Endodermal cell (in vitro differentiated cells): ENCODE measurements around the gene METTL8. TPM values are rescaled to one million over a fixed set of nuclear protein-coding genes. Genes with fewer than 3 reads are reported as not detected.

Source experiments
- DNase-seq: peaks from one replicate; pipeline ENCODE4 v3.0.0-alpha.2; 2017
- H3K27ac ChIP-seq: 2 replicates; pipeline ENCODE4 v1.5.1; 2013; ENCODE audit warnings: mild to moderate bottlenecking, low read depth, low read length, moderate library complexity
- H3K27me3 ChIP-seq: 2 replicates; pipeline ENCODE4 v1.6.1; 2013; ENCODE audit warnings: mild to moderate bottlenecking, low read length, moderate library complexity; ENCODE audit not compliant: insufficient read depth, control insufficient read depth, poor library complexity, severe bottlenecking
- H3K36me3 ChIP-seq: 2 replicates; pipeline ENCODE4 v1.7.0; 2013; ENCODE audit warnings: mild to moderate bottlenecking, low read length, moderate library complexity; ENCODE audit not compliant: control insufficient read depth, insufficient read depth
- H3K4me1 ChIP-seq: one replicate; pipeline ENCODE4 v1.7.0; 2013; ENCODE audit warnings: low read length; ENCODE audit not compliant: control insufficient read depth, insufficient read depth
- H3K4me3 ChIP-seq: 2 replicates; pipeline ENCODE4 v1.5.1; 2013; ENCODE audit warnings: mild to moderate bottlenecking, low read length, moderate library complexity
- H3K9ac ChIP-seq: 2 replicates; pipeline ENCODE4 v1.6.1; 2013; ENCODE audit warnings: mild to moderate bottlenecking, low read length, moderate library complexity; ENCODE audit not compliant: poor library complexity, severe bottlenecking; ENCODE audit errors: extremely low read depth
- H3K9me3 ChIP-seq: 2 replicates; pipeline ENCODE4 v1.6.1; 2013; ENCODE audit warnings: mild to moderate bottlenecking, low read length, moderate library complexity; ENCODE audit not compliant: control insufficient read depth
- H3K27ac Mint-ChIP-seq: 2 replicates; pipeline ENCODE4 v1.8.0; 2020; ENCODE audit warnings: mixed read lengths
- H3K27me3 Mint-ChIP-seq: 2 replicates; pipeline ENCODE4 v1.8.0; 2021; ENCODE audit warnings: mild to moderate bottlenecking, mixed read lengths; ENCODE audit not compliant: insufficient read depth
- H3K36me3 Mint-ChIP-seq: 2 replicates; pipeline ENCODE4 v1.8.0; 2020; ENCODE audit warnings: low read depth, mixed read lengths
- H3K4me1 Mint-ChIP-seq: 2 replicates; pipeline ENCODE4 v1.8.0; 2020; ENCODE audit warnings: mixed read lengths
- H3K4me3 Mint-ChIP-seq: 2 replicates; pipeline ENCODE4 v1.8.0; 2020; ENCODE audit warnings: mild to moderate bottlenecking, moderate library complexity, mixed read lengths
- H3K9me3 Mint-ChIP-seq: 2 replicates; pipeline ENCODE4 v1.8.0; 2020; ENCODE audit warnings: mild to moderate bottlenecking, mixed read lengths
- WGBS, 2 experiments: methylation state at CpG; one replicate each; pipeline versions ENCODE4 v1.1.5 to v1.1.7; 2013; ENCODE audit warnings: missing lambda C conversion rate in 2 of 2, mixed read lengths in 1 of 2; ENCODE audit not compliant: insufficient coverage in 1 of 2, insufficient read length in 1 of 2; 5-methylcytosine and 5-hydroxymethylcytosine counted together
- total RNA-seq, 2 donors: library from RNA; stranded (reverse); fragmentation: NEBNext Ultra II Directional in 1 of 2; extraction: Animal tissue kit (Norgen Biotek cat#: 25700) in 1 of 2; gene quantifications; 2 replicates in 1 of 2; 3 replicates in 1 of 2; pipeline ENCODE4 v1.2.1, GENCODE V29; 2021
- TF ChIP-seq, protein P1 (sequence below): fragments of 200-600 bp; sonication (generic); conservative IDR thresholded peaks from 2 replicates; pipeline ENCODE4 v1.5.0; 2021; ENCODE audit warnings: antibody characterized with exemption, mild to moderate bottlenecking

Gene METTL8
- total RNA-seq, 2 donors from 2014 or later: 20.3 to 33.6 TPM

DNA sequence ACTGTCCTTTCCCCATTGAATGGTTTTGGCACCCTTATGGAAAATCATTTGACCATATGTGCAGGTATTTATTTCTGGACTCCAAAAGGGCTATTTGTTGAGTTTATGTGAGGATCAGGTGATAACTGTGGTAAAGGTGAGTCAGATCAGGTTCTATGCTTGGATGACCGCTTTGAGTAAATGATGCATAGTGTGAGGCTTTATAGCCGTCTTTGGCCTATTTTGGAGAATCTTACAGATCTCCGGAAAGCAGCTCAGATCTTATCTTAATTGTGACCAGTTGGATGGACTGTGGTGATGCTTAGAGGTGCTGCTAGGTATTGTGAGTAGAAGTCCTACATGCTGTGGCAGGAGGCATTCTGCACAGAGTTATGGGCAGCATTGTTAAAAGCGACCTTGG, 126.2 kb downstream of the METTL8 start:
- WGBS, 2 experiments: 94 to 95% methylated on average over 3 to 4 of the region's 4 CpGs
- H3K4me1 ChIP-seq: no peaks in the 10 kb centered on the region
- no peak overlapping the region for H3K27ac Mint-ChIP-seq
- H3K4me1 Mint-ChIP-seq: peaks cover 3% of the 10 kb centered on the region
- TF ChIP-seq, protein P1, sequence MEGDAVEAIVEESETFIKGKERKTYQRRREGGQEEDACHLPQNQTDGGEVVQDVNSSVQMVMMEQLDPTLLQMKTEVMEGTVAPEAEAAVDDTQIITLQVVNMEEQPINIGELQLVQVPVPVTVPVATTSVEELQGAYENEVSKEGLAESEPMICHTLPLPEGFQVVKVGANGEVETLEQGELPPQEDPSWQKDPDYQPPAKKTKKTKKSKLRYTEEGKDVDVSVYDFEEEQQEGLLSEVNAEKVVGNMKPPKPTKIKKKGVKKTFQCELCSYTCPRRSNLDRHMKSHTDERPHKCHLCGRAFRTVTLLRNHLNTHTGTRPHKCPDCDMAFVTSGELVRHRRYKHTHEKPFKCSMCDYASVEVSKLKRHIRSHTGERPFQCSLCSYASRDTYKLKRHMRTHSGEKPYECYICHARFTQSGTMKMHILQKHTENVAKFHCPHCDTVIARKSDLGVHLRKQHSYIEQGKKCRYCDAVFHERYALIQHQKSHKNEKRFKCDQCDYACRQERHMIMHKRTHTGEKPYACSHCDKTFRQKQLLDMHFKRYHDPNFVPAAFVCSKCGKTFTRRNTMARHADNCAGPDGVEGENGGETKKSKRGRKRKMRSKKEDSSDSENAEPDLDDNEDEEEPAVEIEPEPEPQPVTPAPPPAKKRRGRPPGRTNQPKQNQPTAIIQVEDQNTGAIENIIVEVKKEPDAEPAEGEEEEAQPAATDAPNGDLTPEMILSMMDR: no peak
- peak; percentile 10 for DNase-seq
- H3K9me3 Mint-ChIP-seq: peaks cover 22% of the 10 kb centered on the region
- H3K4me3 ChIP-seq: no peak overlapping the region
- no peak overlapping the region for H3K4me3 Mint-ChIP-seq
- no peaks in the 10 kb centered on the region for H3K36me3 ChIP-seq
- H3K36me3 Mint-ChIP-seq: peaks cover 19% of the 10 kb centered on the region
- no peaks in the 10 kb centered on the region for H3K27me3 ChIP-seq
- peaks cover 23% of the 10 kb centered on the region for H3K9me3 ChIP-seq
- H3K27ac ChIP-seq: no peak overlapping the region
- no peaks in the 10 kb centered on the region for H3K27me3 Mint-ChIP-seq
- no peak overlapping the region for H3K9ac ChIP-seq

DNA sequence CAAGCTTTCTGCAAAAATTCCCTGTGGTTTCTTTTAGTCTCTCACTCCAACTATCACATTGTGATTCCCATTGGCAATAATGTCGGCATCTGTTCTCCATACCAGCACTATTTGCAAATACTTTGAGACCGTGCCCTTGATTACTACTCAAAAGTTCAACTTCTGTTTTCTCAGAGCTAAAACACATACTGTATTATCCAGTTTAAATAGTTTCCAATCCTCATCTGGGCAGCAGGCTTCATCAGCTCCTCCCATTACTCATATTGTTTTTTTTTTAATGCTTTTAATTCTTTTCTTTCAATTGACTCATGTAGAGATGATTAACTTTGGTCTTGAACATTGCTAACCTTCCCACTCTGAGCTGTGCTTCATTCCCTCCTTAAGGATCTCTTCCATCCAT, 135.8 kb downstream of the METTL8 start:
- Mint-ChIP-seq H3K36me3 (no peaks in the 10 kb centered on the region), H3K27me3 (no peaks in the 10 kb centered on the region), H3K4me3 (no peak overlapping the region), H3K9me3 (no peaks in the 10 kb centered on the region), H3K4me1 (peaks cover 7% of the 10 kb centered on the region), H3K27ac (no peak overlapping the region)
- Histone ChIP-seq H3K27me3 (no peaks in the 10 kb centered on the region), H3K27ac (no peak overlapping the region), H3K9ac (no peak overlapping the region), H3K9me3 (no peaks in the 10 kb centered on the region), H3K36me3 (no peaks in the 10 kb centered on the region), H3K4me3 (no peak overlapping the region), H3K4me1 (no peaks in the 10 kb centered on the region)
- 92 to 95% methylated on average over 2 of the region's 2 CpGs for WGBS, 2 experiments
- TF ChIP-seq, protein P1: no peak
- DNase-seq: no peak

DNA sequence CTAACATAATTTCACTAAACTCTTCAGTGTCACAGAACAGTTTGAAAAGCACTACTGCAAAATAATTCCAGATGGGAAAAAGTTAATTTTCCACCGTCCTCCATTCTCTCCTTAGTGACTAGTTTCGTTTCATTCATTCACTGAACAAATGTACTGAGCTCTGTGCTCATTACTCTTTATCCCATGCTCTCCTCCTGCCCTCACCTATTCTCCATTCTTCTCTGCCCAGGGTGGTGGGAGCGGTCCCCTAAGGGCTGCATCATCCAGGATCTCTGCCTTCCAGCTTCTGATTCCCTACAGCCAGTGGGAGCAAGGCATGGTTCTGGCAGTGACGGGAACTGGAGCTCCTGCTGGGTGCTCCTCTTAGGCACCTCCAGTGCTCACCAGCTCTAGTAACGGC, 139.2 kb downstream of the METTL8 start:
- Histone ChIP-seq H3K36me3 (no peaks in the 10 kb centered on the region), H3K9me3 (no peaks in the 10 kb centered on the region), H3K4me1 (no peaks in the 10 kb centered on the region), H3K4me3 (no peak overlapping the region), H3K27me3 (no peaks in the 10 kb centered on the region), H3K27ac (no peak overlapping the region), H3K9ac (no peak overlapping the region)
- DNase-seq: no peak
- no peaks in the 10 kb centered on the region for H3K27me3 Mint-ChIP-seq
- H3K36me3 Mint-ChIP-seq: no peaks in the 10 kb centered on the region
- 87 to 91% methylated on average over 3 to 5 of the region's 5 CpGs for WGBS, 2 experiments
- no peaks in the 10 kb centered on the region for H3K9me3 Mint-ChIP-seq
- no peak overlapping the region for H3K27ac Mint-ChIP-seq
- peaks cover 7% of the 10 kb centered on the region for H3K4me1 Mint-ChIP-seq
- TF ChIP-seq, protein P1: no peak
- H3K4me3 Mint-ChIP-seq: no peak overlapping the region
